Adipose tissue (tissue), 3 donors: ENCODE measurements around the gene HTRA3. TPM values are rescaled to one million over a fixed set of nuclear protein-coding genes. Genes with fewer than 3 reads are reported as not detected.

ENCODE experiments used
- H3K27ac ChIP-seq: one replicate; pipeline ENCODE4 v1.5.1; 2013; ENCODE audit warnings: low read depth, low read length
- WGBS, 3 donors: extraction: QIAGEN DNeasy Blood & Tissue Kit; methylation state at CpG; one replicate each; pipeline ENCODE4 v1.1.7; 2013; 5-methylcytosine and 5-hydroxymethylcytosine counted together
- polyA plus RNA-seq, 3 donors: library from polyadenylated mRNA; stranded (reverse); fragments of 200-250 nt; gene quantifications; one replicate each; pipeline ENCODE4 v1.2.3, GENCODE V29; 2013
- donor health status: healthy with polysubstance abuse.
- donor health status: Bipolar disorder and iron deficiency.
- donor health status: healthy.

Gene HTRA3
- polyA plus RNA-seq, 3 donors: 5.8 to 56.3 (median 41.8) TPM

DNA sequence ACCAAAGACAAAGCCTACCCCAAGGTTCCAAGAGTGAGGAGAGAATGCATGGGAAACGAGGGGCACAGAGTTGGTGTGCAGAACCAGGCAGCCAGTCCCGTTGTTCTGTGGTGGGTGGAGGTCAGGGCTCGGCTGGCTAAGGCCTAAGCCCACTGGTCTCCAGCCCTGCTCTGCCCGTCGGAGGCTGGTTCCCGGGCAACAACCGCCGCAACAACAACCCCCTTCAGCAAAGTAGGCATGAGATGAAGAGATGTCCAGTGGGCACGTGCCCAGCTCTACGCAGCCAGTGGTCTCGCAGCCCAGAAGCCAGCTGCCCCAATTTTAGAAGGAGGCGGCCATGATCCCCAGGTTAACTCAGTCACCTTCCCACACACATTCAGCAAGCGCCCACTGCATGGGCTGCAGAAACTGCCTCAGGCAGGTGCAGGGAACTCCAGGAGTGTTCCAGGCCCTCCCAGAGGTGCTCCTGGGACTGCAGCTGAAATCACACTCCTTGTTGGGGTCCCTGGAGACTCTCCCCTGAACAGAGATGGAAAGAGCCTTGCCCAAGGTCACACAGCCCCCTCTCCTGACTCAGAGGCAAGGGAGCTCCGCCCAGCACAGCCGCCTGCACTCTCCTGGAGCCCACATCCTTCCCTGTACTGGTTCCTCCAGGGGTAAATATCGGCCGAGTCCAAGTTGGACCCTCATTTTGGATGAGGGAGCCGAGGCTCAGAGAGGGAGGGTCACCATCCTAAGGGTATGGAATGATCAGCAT lies 25.4 kb upstream of the HTRA3 start:
- H3K27ac ChIP-seq: no peak overlapping the region
- WGBS, 3 donors: 91 to 92% (median 91%) methylated on average over 18 of the region's 18 CpGs

- H3K27ac ChIP-seq: no peak overlapping the region
- WGBS, 3 donors: 94 to 96% (median 96%) methylated on average over 19 of the region's 19 CpGs
These were observed 24.6 kb upstream of the HTRA3 start for GRCh38 chr4:8244931-8245460.

- no peak overlapping the region for H3K27ac ChIP-seq
- WGBS, 3 donors: 87 to 88% (median 88%) methylated on average over 31 of the region's 31 CpGs
These were observed 23.4 kb upstream of the HTRA3 start for GRCh38 chr4:8245884-8246833.

DNA sequence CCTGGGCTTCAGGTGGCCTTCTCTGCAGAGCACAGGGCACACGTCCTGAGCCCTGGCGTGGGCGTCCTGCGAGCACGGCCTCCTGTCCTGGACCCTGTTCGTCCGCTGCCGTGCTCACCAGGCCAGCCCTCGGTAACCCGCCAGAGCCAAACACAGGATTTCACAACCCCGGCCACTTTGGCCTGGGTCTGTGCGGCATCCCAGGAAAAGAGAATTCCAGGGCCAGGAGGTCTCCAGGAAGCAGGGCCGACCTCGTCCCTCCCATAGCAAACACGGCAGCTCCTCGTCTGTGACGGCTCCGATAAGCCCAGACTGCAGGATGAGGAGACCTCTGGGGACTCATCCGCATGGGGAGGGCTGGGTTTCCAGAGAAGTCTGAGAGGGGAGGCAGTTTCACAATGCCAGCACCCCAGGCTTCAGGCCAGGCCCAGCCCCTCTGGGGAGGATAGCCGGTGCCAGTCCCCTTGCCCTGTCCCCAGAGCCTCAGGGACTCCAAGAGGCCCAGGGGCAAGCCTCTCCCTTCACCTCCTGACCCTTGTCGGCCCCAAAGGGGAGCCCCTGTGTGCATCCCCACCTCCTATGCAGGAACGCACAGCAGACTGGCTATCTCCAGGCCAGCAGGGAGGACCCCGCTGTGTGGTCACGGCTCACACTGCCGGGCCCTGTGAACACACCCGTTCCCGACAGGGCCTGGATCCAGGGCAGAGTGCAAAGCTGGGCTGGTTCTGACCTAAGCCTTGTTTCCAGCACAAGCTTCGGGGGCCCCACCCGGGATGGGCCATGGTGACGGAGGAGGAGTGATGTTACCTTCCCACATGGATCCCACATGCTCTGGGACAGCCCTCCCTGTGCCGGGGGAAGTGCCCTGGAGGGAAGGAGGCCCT lies 22.3 kb upstream of the HTRA3 start:
- H3K27ac ChIP-seq: peak overlapping the region; percentile 58

GRCh38 chr4:8248091-8248490 lies 21.5 kb upstream of the HTRA3 start:
- WGBS, 3 donors: 68 to 79% (median 75%) methylated on average over 7 of the region's 7 CpGs
- peak overlapping the region; percentile 58 for H3K27ac ChIP-seq

More for the DNA sequence above, 22.3 kb upstream of the HTRA3 start:
- WGBS, 3 donors: 56 to 72% (median 58%) methylated on average over 31 of the region's 31 CpGs

- 47 to 66% (median 58%) methylated on average over 3 of the region's 3 CpGs for WGBS, 3 donors
- no peak overlapping the region for H3K27ac ChIP-seq
These were observed 19.3 kb upstream of the HTRA3 start for GRCh38 chr4:8250227-8250626.

GRCh38 chr4:8250637-8251036 lies 18.9 kb upstream of the HTRA3 start:
- WGBS, 3 donors: 82 to 95% (median 83%) methylated on average over 7 of the region's 7 CpGs

DNA sequence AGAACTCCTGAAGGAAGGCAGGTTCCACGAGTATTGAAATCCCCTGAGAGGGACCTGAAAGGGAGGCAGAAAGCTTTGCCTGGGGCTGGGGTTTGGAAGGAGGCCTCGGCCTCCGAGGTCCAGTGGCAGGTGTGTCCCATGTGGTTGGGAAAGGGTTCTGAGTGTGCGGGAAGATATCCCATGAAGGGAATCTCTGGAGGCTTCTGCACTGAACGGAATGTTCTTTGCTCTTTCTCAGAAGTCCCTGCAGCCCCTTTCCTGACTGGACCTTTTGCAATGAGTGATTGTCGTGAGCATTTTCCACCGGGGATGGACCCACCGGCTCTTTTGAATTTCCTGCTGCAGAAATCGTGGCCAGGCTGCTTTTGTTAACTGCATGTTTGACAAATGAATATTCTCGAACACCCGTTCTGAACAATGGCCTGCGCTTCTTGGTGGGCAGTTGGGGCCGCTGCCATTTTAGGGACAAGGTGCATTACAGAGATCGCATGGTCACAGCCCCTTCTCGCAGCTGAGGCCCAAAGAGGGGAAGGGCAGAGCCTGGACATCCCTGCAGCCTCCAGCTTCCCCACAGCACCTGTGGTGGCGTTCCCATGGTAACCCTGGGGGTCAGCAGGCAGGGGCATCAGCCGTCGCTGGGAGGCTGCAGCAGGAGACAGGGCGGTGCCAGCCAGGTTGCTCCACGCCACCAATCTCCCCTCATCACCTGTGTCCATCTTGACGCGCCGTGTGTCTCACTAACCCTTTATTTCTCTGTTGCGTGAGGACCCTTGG lies 18.3 kb upstream of the HTRA3 start:
- no peak overlapping the region for H3K27ac ChIP-seq
- 78 to 87% (median 84%) methylated on average over 24 of the region's 24 CpGs for WGBS, 3 donors

More at GRCh38 chr4:8250637-8251036, 18.9 kb upstream of the HTRA3 start:
- no peak overlapping the region for H3K27ac ChIP-seq

DNA sequence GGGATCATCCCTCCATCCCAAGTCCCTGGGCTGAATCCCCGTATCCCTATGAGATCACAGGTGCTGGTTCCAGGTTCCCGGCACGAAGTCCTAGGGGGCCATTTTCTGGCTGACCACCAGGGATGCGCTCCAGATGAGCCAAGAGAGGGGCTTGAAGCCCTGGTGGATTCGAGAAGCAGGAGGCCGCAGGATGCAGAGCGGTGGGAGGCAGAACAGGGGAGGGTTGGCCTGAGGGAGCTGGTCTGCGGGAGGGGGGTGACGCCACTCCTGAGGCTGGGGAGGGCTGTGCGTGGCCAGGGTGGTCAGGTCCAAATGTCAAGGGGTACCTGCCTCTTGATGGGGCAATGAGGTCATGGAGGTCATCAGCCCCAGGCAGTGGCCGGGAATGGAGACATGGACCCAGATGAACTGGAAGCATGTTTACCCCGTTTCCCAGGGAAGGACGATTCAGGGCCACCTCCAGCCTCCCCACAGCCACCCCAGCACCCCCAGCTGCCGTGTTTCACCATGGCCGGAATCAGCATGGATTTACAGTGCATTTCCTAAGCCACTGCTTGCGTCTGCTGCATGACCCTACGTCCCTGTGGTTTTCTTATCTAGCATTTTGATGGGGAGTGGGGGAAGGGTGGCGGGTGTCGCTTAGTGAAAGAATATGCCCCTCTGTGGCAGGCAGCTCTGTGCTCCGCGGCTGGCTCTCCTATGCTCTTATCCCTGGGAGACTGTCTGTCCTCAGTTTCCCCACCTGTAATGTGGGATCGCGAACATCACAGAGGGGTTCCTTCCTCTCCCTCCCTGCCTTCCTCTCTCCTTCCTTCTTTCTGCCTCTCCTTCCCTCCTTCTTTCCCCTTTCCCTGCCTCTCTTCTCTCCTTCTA lies 17.0 kb upstream of the HTRA3 start:
- no peak overlapping the region for H3K27ac ChIP-seq
- 76 to 80% (median 79%) methylated on average over 21 to 23 of the region's 23 CpGs for WGBS, 3 donors

GRCh38 chr4:8254076-8254475 lies 15.5 kb upstream of the HTRA3 start:
- WGBS, 3 donors: 84 to 89% (median 86%) methylated on average over 6 of the region's 6 CpGs
- H3K27ac ChIP-seq: no peak overlapping the region

DNA sequence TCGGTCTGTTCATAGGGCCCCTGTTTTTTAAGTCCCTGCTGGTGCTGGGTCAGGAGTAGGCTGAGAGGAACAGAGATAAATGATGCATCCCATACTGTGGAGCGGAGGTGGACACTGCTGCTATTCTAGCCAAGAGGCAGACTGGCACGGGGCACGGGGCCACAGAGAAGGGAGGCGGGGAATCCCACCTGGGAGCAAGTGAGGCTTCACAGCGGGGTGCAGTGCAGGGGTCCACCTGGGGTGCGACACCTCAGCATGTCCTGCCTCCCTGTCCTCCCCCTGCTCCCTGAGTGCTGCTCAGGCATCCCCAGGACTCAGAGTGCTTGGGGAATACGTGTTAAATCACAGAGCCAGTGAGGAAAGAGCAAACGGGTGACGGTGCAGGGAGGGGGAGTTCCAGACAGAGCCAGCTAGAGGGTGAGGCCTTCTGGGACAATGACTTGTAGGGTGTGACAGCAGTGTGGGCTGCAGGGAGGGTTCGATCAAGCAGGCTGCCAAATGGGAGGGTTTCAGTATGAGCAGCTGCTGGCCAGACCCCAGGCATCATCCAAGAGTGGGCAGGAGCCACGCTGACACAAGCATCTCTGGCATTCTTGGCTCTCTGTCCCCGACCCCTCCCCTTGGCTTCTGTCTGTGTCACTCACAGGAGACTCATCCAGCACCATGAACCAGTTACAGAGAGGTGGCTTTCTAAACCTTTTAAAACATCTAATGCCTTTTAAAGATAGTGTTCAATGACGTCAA lies 13.7 kb upstream of the HTRA3 start:
- no peak overlapping the region for H3K27ac ChIP-seq
- 64 to 66% (median 66%) methylated on average over 14 of the region's 14 CpGs for WGBS, 3 donors

DNA sequence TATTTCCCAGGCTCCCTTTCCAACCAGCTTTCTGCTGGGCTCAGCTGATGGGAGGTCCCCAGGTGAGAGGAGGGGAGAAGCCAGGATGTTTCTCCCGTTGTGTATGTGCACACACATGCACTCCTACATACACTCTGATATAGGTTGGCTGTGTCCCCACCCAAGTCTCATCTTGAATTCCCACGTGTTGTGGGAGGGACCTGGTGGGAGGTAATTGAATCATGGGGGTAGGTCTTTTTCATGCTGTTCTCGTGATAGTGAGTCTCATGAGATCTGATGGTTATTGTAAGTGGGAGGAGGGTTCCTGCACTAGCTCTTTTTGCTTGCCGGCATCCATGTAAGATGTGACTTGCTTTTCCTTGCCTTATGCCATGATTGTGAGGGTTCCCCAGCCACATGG lies 11.7 kb upstream of the HTRA3 start:
- WGBS, 3 donors: 60 to 64% (median 63%) methylated on average over 4 of the region's 4 CpGs
- H3K27ac ChIP-seq: no peak overlapping the region

DNA sequence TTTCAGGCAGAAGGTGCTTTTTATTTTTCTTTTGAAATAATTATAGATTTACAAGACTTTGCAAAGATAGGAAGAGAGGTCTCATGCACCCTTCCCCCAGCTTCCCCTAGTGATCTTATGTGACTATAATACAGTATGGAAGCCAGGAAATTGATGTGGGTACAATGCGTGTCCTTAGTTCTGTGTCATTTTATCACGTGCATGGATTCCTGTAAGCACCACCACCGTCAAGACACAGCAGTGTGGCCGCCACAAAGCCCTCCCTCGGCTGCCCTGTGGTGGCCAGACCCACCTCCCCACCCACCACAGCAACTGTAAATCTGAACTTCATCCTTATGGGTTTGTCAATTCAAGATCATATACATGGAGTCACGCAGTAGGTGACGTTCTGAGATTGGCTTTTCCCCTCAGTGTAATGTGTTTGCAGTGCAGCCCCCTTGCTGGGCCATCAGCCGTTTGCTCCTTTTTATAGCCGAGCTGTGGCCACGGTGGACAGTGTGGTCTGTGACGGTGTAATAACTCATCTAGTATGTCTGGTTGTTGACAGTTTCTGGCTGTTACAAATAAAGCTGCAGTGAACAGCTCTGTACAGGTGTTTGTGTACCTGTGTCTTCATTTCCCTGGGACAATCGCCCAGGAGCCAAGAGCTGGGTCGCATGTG lies 10.9 kb upstream of the HTRA3 start:
- WGBS, 3 donors: 56 to 58% (median 58%) methylated on average over 13 of the region's 13 CpGs
- H3K27ac ChIP-seq: no peak overlapping the region

DNA sequence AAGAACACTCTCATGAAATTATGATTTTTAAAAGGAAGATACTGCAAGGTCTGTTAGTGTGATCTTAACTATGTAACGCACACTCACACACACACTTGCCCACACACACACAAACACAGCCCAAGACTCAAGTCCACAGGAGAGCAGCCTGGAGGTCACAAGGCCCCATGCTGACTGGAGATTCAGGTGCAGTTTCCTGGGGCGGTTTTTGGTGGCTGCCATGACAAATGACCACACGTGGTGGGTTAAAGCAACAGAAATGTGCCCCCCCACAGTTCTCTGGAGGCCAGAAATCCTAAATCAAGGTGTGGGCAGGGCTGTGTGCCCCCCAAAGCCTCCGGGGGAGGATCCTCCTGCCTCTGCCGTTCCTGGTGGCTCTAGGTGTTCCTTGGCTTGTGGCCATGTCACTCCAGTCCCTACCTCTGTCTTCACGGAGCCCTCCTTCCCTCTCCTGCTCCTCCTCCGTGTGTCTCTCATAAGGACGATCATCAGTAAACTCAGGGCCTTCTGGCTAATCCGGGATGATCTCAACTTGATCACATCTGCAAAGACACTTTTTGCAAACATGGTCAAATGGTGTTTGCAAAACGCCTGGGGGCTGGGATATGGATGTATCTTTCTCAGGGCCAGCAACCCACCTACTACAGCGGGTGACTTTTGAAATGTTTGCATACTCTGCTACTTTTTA lies 9.7 kb upstream of the HTRA3 start:
- no peak overlapping the region for H3K27ac ChIP-seq
- 79 to 85% (median 84%) methylated on average over 11 of the region's 11 CpGs for WGBS, 3 donors

GRCh38 chr4:8260656-8261111 lies 8.9 kb upstream of the HTRA3 start:
- 22 to 43% (median 31%) methylated on average over 13 of the region's 13 CpGs for WGBS, 3 donors
- no peak overlapping the region for H3K27ac ChIP-seq
